WTC11 (cell line): ENCODE results near the gene ZFP82. TPM values are rescaled to one million over a fixed set of nuclear protein-coding genes. Genes with fewer than 3 reads are reported as not detected.

Experiments used
- total RNA-seq: library from RNA; stranded (reverse); gene quantifications from 3 replicates; pipeline ENCODE4 v1.2.3, GENCODE V29; 2021

Gene ZFP82
- total RNA-seq, 1 experiment from 2014 or later: 13.1 TPM

Other genes with a start within 250 kb of the ZFP82 start
- gene ZNF565, start 204.0 kb downstream of the ZFP82 start, total RNA-seq: 2.5 to 3.0 TPM (median 2.8 TPM) in 3 replicates
- 122 to 128 TPM (median 124 TPM) in 3 replicates for gene ZNF146, start 203.5 kb downstream of the ZFP82 start, total RNA-seq
- 7.9 to 9.6 TPM (median 8.5 TPM) in 3 replicates for gene ZFP14, start 39.4 kb downstream of the ZFP82 start, total RNA-seq
- gene ZNF566, start 70.9 kb upstream of the ZFP82 start, total RNA-seq: 10.5 to 13.7 TPM (median 12.9 TPM) in 3 replicates
- gene ZNF260, start 109.6 kb upstream of the ZFP82 start, total RNA-seq: 24.1 to 29.0 TPM (median 25.3 TPM) in 3 replicates
- gene ZNF529, start 154.6 kb upstream of the ZFP82 start, total RNA-seq: 13.1 to 16.1 TPM (median 14.4 TPM) in 3 replicates
- 8.2 to 9.5 TPM (median 8.8 TPM) in 3 replicates for gene ZNF382, start 186.7 kb upstream of the ZFP82 start, total RNA-seq
- 6.5 to 7.1 TPM (median 7.0 TPM) in 3 replicates for gene ZNF461, start 248.2 kb upstream of the ZFP82 start, total RNA-seq